ENCODE data around the gene FLNC.

Gene FLNC

GRCh38 chr7:128792471-128793180 lies 37.6 kb upstream of the FLNC start:
- no peaks in the 10 kb centered on the region for H3K36me3 ChIP-seq
- no peaks in the 10 kb centered on the region for H3K9me3 ChIP-seq (ENCODE audit: severe bottlenecking)
- DNase-seq: no peak
- H3K4me3 ChIP-seq (ENCODE audit: low read depth, low read length): no peak overlapping the region
- H3K27ac ChIP-seq: no peak overlapping the region
- peaks cover 25% of the 10 kb centered on the region for H3K27me3 ChIP-seq (ENCODE audit: insufficient read depth, low read depth, severe bottlenecking)
- TF ChIP-seq CTCF (IDR thresholded peaks at IDR 0.05; ENCODE audit: low read depth, low read length): no peak

- DNase-seq: no peak
- no peak overlapping the region for H3K4me3 ChIP-seq (ENCODE audit: low read depth, low read length)
- H3K27me3 ChIP-seq (ENCODE audit: insufficient read depth, low read depth, severe bottlenecking): peaks cover 23% of the 10 kb centered on the region
- H3K9me3 ChIP-seq (ENCODE audit: severe bottlenecking): no peaks in the 10 kb centered on the region
- no peaks in the 10 kb centered on the region for H3K36me3 ChIP-seq
- no peak overlapping the region for H3K27ac ChIP-seq
- TF ChIP-seq CTCF (IDR thresholded peaks at IDR 0.05; ENCODE audit: low read depth, low read length): no peak
Measured at GRCh38 chr7:128793181-128793547, 37.0 kb upstream of the FLNC start.

DNA sequence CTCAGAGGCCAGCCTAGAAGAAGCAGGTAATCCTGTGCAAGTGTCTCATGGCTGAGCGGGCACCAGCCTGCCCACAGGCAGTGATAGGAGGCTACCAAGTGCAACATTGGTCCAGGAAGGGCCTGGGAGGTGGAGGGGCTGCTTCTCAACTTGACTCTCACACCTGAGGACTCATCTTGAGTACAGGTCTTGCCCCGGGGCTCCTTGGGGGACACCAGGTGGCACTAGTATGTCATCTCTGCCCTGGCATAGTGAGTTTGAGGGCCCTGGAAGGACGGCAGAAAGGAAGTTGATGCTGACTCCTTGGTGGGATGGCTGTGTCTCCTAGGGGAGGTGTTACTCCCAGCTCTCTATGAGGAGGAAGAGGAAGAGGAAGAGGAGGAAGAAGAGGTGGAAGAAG lies 36.2 kb upstream of the FLNC start:
- Histone ChIP-seq H3K9me3 (ENCODE audit: severe bottlenecking) (no peaks in the 10 kb centered on the region), H3K27ac (no peak overlapping the region), H3K27me3 (ENCODE audit: insufficient read depth, low read depth, severe bottlenecking) (peaks cover 23% of the 10 kb centered on the region), H3K4me3 (ENCODE audit: low read depth, low read length) (no peak overlapping the region), H3K36me3 (no peaks in the 10 kb centered on the region)
- TF ChIP-seq CTCF (IDR thresholded peaks at IDR 0.05; ENCODE audit: low read depth, low read length): peak; percentile 50
- DNase-seq: no peak

GRCh38 chr7:128794436-128794835 lies 35.8 kb upstream of the FLNC start:
- no peak for TF ChIP-seq CTCF (IDR thresholded peaks at IDR 0.05; ENCODE audit: low read depth, low read length)
- H3K27ac ChIP-seq: no peak overlapping the region
- no peaks in the 10 kb centered on the region for H3K9me3 ChIP-seq (ENCODE audit: severe bottlenecking)
- H3K4me3 ChIP-seq (ENCODE audit: low read depth, low read length): no peak overlapping the region
- H3K27me3 ChIP-seq (ENCODE audit: insufficient read depth, low read depth, severe bottlenecking): peaks cover 23% of the 10 kb centered on the region
- no peaks in the 10 kb centered on the region for H3K36me3 ChIP-seq
- DNase-seq: no peak

GRCh38 chr7:128795129-128795528 lies 35.1 kb upstream of the FLNC start:
- H3K36me3 ChIP-seq: no peaks in the 10 kb centered on the region
- H3K4me3 ChIP-seq (ENCODE audit: low read depth, low read length): no peak overlapping the region
- peaks cover 16% of the 10 kb centered on the region for H3K27me3 ChIP-seq (ENCODE audit: insufficient read depth, low read depth, severe bottlenecking)
- no peak for DNase-seq
- TF ChIP-seq CTCF (IDR thresholded peaks at IDR 0.05; ENCODE audit: low read depth, low read length): no peak
- no peaks in the 10 kb centered on the region for H3K9me3 ChIP-seq (ENCODE audit: severe bottlenecking)
- no peak overlapping the region for H3K27ac ChIP-seq

DNA sequence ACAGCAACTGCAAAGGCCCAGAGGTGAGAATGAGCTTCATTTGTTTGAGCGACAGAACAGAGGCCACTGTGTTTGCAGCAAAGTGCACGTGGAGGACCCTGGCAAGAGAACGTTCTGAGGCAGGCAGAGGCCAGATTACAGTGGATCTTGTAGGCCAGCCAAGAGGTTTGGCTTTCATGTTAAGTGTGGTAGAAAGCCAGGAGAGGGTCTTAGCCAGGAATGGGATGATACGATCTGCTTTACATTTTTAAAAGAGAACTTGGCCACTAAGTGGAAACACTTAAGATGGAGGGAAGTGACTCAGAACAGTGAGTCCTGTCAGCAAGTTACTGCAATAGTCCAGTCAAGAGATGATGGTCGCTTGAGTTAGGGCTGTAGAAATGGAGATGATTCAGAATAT lies 33.9 kb upstream of the FLNC start:
- H3K27me3 ChIP-seq (ENCODE audit: insufficient read depth, low read depth, severe bottlenecking): peaks cover 10% of the 10 kb centered on the region
- no peaks in the 10 kb centered on the region for H3K9me3 ChIP-seq (ENCODE audit: severe bottlenecking)
- no peak for DNase-seq
- no peak overlapping the region for H3K27ac ChIP-seq
- no peak overlapping the region for H3K4me3 ChIP-seq (ENCODE audit: low read depth, low read length)
- no peak for TF ChIP-seq CTCF (IDR thresholded peaks at IDR 0.05; ENCODE audit: low read depth, low read length)
- H3K36me3 ChIP-seq: no peaks in the 10 kb centered on the region
